ENCODE results near the gene MSMO1.
"Not testable (repeated sequence)": the region's sequence is repeated elsewhere in the genome, so short reads cannot be mapped to it uniquely, and the experiment has no call there.

The MSMO1 gene

DNA sequence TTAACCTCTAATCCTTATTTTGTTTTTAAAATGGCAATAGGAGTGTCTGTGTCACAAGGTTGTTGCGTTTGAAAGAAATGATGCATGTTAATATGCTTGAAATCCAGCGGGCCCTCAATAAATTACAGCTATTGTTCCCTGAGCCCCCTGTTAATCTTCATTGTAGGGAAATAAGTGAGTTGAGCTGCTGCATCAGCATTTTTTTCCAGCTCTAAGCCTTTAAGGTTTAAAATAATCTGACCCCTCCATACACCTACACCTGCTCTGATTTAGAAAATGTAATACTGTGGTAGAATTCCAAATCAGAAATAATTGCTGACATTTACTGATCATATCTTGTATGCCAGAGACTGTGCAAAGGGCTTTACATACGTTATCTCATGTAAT is 2.6 kb upstream of the MSMO1 start:
- DNase-seq (ENCODE audit: low read depth in 3 of 3) = no peak

- DNase-seq (ENCODE audit: low read depth in 3 of 3) = no peak
Observed at GRCh38 chr4:165325732-165326512, 1.5 kb upstream of the MSMO1 start.

GRCh38 chr4:165326831-165327210 is 648 bp upstream of the MSMO1 start:
- DNase-seq (ENCODE audit: low read depth in 3 of 3) = no peak

GRCh38 chr4:165328101-165328425 is 594 bp downstream of the MSMO1 start:
- no peak for DNase-seq (ENCODE audit: low read depth in 3 of 3)

DNA sequence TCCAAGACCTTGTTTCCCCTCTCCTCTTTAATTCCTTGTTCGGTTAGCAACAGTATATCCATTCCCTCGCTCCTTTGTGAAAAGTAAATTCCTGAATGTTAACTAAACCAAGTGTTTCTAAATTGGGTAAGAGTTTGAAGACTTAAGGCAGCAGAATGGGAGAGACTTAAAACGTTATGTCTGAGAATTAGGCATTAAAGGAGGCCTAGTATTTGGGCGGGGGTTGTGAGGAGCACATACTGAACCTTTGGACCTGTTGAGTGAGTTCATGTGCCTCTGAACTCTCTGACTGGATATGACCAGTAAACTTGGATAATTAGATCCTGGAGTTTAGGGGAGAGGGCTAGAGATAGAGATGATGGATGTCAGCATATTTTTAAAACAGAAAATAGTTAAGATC is 1.2 kb downstream of the MSMO1 start:
- DNase-seq (ENCODE audit: low read depth in 3 of 3) = no peak

DNA sequence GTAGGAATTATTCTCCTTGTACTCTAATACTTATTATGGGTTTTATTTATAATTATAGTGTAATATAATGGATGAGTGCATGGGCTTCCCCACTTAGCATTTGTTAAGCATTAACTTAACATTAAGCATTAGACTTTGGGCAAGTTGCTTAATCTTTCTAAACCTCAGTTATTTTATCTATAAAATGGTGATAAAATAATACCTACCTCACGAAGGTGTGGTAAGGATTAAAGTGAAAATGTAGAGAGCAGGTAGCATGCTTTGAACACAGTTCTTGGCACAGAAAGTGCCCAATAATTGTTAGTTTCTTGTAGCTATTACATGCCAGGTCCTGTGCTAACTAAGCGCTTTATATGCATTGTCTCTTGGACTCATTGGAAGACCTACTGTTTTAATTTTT is 2.6 kb downstream of the MSMO1 start:
- no peak for DNase-seq (ENCODE audit: low read depth in 3 of 3)

DNA sequence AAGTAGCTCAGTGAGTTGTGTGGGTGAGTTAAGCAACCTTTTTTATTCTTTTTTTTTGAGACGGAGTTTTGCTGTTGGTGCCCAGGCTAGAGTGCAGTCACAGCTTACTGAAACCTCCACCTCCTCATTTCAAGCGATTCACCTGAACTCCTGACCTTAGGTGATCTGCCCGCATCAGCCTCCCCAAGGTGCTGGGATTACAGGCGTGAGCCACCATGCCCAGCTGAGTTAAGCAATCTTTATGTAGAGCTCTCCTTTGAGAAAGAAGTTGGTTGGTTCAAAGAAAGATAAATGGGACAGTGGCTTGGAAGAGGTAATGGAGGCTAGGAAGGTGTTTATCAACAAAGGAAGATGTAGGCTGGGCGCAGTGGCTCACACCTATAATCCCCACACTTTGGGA is 3.2 kb downstream of the MSMO1 start:
- DNase-seq (ENCODE audit: low read depth in 3 of 3) = no peak

DNA sequence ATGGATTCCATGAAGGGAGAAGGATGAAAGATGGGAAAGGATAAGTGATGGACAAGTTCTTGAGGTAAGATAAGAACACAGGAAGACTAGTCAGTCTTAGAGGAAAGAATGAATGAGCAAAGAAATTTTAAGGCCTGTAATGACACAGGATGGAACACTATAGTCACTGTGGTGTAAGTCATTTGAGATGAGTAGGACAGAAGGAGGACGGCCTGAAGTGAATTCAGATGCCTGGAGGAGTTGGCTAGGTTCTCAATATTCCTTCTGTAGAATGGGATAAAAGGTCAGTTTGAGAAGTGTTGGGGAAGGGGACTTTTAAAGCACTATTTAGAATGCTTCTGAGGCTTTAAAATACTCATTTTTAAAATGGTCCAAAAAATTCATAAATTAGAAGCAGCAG is 3.9 kb downstream of the MSMO1 start:
- no peak for DNase-seq (ENCODE audit: low read depth in 3 of 3)

GRCh38 chr4:165331823-165332222 is 4.4 kb downstream of the MSMO1 start:
- no peak for DNase-seq (ENCODE audit: low read depth in 3 of 3)

- no peak for DNase-seq (ENCODE audit: low read depth in 3 of 3)
Observed at GRCh38 chr4:165332502-165332901, 5.0 kb downstream of the MSMO1 start.

DNA sequence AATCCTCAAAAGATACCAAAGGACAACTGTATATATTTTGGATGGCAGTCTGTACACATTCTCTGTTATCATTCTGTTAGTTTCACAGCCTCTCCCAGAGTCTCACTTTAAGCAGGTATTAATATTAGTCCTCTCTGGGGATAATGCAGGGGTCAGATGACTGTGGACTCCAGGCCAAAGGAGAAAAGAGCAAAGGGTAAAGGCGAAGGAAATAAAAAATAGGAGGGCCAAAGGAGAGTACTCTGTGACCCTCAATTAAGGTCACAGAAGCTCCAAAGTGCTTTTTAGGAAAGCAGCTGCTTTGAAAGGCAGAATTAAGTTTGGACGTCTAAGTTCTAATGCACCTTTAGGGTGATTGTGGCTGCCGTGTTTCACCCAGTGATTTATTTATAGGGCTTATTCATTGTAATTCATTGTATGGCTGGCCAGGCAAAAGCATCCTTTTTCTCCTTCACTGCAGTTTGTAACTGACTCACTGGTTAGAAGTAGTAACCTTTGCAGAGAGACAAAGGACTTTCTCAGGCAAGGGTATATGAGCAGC is 7.8 kb downstream of the MSMO1 start:
- no peak for DNase-seq (ENCODE audit: low read depth in 3 of 3)

GRCh38 chr4:165336743-165337142 is 9.3 kb downstream of the MSMO1 start:
- no peak for DNase-seq (ENCODE audit: low read depth in 3 of 3)

GRCh38 chr4:165342340-165342739 is 14.9 kb downstream of the MSMO1 start:
- DNase-seq (ENCODE audit: low read depth in 3 of 3) = not testable (repeated sequence)

DNA sequence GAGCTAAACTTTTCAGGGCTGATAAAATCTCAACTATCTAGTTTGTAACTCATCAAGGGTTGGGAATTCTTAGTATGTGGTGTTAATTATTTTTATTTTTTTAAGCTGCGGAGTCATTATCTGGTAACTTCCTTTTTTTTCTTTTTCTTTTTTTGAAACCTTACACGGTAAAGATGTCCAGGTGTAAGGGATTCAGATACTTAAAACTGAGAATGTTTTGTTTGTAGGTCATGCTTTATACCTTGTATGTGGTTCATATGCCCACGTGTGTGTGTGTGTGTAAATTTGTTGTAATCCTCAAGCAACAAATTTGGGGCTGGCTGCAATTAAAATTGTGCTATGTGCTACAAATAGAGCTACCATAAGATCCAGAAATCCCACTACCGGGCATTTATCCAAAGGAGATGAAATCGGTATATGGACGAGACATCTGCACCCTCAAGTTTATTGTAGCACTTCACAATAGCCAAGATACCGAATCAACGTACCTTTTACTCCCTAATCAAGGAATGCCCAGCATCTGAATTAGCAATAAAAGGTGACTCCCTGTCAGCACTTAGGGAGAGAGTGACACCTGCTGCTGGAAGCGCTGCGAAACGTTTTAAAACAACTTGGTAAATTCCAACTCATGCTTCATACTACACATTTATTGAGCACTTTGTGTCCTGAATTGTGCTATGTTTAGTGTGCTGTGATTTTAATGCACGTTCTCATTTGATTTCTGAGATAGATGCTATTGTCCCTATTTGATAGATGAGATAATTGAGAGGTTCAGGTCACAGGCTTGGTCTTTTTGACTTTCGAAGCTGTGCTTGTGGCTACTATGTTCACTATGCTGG is 16.1 kb downstream of the MSMO1 start:
- DNase-seq (ENCODE audit: low read depth in 3 of 3) = no peak

GRCh38 chr4:165345666-165346417 is 18.4 kb downstream of the MSMO1 start:
- no peak for DNase-seq (ENCODE audit: low read depth in 3 of 3)

GRCh38 chr4:165347647-165348569 is 20.4 kb downstream of the MSMO1 start:
- DNase-seq (ENCODE audit: low read depth in 3 of 3) = no peak

DNA sequence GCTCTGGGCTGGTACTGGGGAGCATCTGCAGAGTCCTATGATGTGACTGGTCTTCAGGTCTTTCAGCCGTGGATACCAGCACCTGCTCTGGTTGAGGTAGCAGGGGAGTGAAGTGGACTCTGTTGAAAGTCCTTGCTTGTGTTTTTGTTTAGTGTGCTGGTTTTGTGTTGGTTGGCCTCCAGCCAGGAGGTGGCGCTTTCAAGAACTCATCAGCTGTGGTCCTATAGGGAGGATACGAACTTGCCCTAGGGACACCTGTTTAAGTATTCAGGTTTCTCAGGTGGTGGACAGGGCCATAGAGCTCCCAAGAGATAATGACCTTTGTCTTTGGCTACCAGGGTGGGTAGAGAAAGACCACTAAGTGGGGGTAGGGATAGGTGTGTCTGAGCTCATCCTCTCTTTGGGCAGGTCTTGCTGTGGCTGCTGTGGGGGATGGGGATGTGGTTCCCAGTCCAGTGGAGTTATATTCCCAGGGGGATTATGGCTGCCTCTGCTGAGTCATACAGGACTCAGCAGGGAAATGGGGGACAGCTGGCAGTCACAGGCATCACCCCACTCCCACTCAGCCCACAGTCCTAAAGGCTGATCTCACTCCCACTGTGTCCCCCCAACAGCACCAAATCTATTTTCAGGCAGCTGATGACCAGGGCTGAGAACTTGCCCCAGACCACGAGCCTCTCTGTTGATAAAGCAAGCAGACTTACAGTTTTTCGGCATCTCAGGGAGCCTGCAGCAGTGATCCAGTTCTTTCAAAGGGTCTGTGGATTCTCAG is 24.1 kb downstream of the MSMO1 start:
- no peak for DNase-seq (ENCODE audit: low read depth in 3 of 3)

DNA sequence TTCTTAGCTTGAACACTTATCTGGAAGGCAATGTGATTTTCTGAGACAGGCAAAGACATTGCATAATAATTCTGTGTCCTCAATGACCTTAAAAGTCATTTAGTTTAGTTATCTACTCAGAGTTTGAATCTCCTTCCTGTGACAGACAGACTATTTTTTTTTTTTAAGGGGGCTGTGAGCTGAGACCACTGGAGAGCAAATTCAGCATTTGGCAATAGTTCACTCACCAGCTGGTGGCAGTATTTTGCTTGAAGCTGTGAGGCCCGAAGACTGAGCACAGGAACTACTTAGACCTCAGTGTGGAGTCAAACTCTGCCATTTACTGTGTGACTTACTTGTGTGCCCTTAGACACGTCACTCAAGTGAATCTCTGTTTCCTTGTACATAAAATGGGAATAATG is 28.4 kb downstream of the MSMO1 start:
- DNase-seq (ENCODE audit: low read depth in 3 of 3) = no peak

GRCh38 chr4:165359506-165359905 is 32.0 kb downstream of the MSMO1 start:
- no peak for DNase-seq (ENCODE audit: low read depth in 3 of 3)

GRCh38 chr4:165360041-165360695 is 32.7 kb downstream of the MSMO1 start:
- no peak for DNase-seq (ENCODE audit: low read depth in 3 of 3)

Measured in stimulated activated CD4-positive, alpha-beta T cell treated with anti-CD3 and anti-CD28 coated beads, TNF-alpha, amount 100 ng/mL, for 4 hours (primary cell).